Anterior cingulate cortex (tissue), 58 donors: ENCODE measurements around the gene RNF141.

Experiments
- DNase-seq, 58 donors: peaks; one replicate each; lab custom pipeline; 2025; lab: John Stamatoyannopoulos, UW

The RNF141 gene

GRCh38 chr11:10561947-10562346, 21.0 kb upstream of the RNF141 start:
- DNase-seq = no peak

DNA sequence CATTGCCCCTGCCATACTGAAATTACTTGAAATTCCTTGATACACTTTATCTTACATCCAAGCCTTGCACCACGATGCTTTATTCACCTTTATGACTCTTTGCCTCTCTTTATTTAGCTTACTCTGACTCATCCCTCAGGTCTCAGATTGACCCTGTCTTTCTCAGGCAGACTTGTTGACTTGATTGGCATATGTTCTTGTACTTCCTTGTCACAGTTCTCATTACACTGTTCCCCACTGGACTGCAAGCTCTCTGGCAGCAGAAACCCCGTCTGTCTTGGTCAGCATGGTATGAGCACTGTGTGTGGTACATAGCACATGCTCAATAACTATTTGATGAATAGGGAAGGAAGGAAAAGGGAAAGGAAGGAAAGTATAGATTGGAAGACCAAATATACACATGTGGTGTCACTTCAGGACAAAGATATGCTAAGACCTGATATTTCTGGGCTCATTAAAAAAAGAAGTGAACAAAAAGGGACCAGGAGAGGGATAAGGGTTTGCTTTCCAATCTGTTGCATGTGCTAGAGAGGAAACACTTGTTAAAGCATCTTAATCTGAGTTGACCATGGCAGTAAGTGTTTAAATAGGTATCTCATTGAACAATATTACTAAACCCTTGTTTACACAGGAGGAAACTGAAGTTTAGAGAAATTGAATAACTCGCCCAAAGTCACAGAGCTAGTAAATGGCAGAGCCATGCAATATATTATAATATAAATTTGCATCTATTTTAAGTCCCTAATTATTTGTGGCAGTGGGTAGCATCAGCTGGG, 20.2 kb upstream of the RNF141 start:
- no peak for DNase-seq

- DNase-seq = no peak
Observed at GRCh38 chr11:10558288-10558687, 17.3 kb upstream of the RNF141 start.

GRCh38 chr11:10556590-10556989, 15.6 kb upstream of the RNF141 start:
- no peak for DNase-seq

GRCh38 chr11:10551845-10552352, 10.9 kb upstream of the RNF141 start:
- DNase-seq = no peak

DNA sequence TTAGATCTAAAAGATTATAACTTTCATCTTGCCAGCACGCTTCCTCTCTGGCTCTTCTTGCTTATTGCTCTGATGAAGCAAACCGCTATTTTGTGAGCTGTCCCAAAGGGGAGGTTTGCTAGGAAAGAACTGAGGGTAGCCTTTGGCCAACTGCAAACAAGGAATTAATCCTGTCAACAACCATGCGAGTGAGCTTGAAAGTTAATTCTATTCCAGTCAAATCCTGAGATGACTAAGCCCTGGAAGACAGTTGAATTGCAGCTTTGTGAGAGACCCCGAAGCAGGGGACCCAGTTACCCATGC, 10.3 kb upstream of the RNF141 start:
- no peak for DNase-seq

DNA sequence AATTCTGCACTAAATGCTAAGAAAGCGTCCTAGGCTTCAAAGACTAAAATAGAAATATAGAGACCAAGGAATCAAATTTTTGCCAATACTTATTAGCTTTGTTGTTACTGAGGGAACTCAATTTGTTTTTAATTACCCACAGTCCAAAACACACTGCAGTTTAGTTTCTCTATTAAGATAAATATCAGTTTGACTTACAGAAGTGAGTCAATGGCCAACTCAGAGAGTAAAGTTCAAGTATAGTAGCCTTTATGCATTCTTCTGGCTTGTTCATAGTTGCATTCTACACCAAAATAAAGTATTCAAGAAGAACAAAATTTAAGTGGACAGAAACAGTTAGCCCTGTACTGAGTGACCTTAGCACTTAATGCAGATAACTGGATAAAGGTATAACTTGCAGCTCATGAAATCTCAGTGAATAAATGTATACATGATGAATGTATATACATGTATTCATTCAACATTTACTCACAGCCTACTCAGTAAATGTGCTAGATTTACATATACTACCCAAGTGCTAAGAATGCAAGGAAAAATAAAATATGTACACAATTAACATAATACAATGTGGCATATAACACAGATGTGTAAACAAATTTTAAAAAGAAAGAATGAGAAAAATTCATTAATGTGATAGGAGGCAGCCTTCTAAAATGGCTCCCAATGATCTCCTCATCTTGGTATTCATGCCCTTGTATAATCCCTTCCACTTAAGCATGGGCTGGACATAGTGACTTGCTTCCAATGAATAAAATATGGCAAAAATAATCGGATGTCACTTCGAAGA, 9.7 kb upstream of the RNF141 start:
- no peak for DNase-seq

DNA sequence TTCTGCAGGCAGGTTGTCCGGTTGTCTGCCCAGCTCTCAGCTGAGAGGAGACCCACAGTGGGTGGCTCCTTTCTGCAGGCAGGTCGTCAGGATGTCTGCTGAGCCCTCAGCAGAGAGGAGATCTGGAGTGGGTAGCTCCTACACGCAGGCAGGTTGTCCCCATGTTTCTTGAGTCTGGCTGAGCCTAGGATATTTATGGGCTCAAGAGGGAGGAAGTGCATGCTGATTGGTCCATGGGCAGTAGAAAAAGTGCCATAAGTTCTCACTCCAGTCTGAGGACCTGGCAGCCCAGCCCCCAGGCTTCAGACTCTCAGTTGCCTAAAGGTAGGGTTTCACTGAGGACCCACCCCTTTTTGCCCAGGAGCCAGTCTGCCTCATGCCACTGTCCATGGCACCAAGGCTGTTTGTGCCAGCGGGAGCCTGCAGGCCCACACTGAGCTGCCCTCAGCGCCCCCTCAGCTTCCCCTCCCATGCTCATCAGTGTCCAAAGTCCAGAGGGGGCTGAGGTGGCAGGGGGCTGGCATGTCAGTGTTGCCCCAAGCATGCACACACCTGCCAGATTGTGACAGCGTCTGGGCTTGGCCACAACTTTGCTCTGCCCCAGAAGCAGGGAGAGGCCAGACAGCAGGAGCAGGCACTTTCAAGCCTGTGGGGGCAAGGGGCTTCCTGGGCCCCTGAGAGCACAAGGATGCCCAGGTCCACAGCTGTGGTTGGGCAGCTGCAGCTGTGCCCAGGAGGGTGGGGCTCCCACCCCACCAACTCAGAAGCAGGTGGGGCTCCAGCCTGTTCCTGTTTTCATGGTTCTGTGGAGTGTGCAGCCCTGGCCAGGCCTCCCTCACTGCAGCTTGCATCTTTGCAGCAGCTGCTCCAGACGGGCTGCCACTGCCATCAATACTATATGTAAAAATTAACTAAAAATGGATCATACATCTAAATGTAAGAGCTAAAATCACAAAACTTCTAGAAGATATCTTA, 3.8 kb upstream of the RNF141 start:
- DNase-seq = no peak

- no peak for DNase-seq
Observed at GRCh38 chr11:10543782-10544181, 2.8 kb upstream of the RNF141 start.

DNA sequence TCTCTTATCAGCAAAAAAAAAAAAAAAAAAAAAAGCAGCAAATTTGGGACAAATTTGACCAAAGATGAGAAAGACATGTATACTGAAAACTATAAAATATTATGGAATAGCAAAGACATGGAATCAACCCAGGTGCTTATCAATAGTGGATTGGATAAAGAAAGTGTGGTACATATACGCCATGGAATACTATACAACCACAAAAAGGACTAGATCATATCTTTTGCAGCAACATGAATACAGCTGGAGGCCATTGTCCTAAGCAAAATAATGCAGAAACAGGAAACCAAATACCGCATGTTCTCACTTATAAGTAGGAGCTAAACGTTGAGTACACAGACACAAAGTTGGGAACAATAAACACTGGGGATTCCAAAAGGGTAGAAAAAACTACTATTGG, 1.8 kb upstream of the RNF141 start:
- DNase-seq = no peak

DNA sequence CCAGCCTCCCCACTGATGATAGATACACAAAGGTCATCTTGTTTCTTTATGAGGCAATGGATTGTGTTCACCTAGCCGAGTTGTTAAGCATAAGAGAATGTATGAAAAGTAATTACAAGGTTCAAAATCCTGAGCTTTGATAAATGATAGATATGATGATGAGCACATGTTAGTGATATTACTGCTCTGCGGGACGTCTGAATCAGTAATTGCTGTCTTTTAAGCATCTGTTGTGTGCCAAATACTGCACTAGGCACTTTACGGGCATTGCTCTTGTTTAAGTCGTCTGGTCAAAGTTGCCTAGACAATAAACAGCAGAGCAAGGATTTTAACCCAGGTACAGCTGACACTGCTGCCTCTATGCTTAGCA, 559 bp upstream of the RNF141 start:
- DNase-seq = no peak

- peak in 16 of 58 donors; percentile 20 to 78 (median 60) for DNase-seq
Observed at GRCh38 chr11:10540546-10540914, 457 bp downstream of the RNF141 start.

DNA sequence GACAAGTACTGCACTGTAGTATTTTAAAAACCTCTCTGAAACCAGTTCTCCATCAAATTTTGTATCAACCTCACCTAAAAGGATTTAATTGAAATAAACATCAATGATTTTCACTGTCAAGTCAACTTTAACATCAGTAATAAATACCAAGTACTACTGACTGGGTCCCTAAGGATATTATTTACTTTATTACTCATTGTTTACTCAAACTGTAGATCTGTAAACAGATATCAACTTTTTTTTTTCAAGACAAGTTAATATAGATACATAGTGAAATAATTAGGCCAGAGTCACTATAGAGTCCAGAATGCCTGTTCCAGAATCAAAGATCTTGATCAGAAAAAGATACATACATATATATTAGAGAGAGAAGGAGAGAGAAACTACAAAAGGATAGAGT, 1.6 kb downstream of the RNF141 start:
- no peak for DNase-seq

DNA sequence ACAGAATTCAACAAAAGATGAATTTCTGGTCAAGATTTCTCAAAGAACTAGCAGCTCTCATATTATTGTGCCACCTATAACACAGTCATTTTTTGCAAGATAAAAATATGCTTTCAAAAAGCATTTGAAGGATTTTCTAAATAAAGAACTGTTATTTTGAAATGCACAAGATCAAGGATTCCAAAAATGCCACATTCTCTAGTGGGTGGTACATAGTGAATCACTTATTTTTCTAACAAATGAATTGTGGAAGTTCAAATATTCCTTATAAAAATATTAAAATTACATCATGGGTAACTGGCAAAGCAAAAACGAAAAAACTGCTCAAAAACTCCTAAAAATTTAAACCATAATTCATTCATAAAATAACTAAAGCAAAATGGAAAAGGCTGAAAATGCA, 2.1 kb downstream of the RNF141 start:
- DNase-seq = no peak

DNA sequence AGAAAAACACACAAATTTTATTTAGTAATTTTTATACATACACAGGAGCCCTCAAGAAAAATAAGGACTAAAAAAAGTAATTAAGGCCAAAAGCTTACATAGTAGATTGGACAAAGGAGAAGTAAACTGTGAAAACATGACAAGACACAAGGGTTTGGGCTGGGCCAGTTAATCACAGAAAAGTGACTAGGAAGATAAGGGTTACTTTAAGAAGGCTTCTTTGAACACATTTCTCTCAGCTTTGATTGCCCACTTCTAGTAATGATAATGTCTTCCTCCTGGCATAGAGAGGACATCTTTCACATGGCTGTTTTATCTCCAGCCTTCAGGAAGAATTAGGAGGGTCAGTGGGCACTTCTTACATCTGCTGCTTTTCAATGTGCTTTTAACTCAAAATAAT, 3.4 kb downstream of the RNF141 start:
- no peak for DNase-seq

- DNase-seq = no peak
Observed at GRCh38 chr11:10534316-10534715, 6.7 kb downstream of the RNF141 start.

- no peak for DNase-seq
Observed at GRCh38 chr11:10533323-10533722, 7.7 kb downstream of the RNF141 start.

DNA sequence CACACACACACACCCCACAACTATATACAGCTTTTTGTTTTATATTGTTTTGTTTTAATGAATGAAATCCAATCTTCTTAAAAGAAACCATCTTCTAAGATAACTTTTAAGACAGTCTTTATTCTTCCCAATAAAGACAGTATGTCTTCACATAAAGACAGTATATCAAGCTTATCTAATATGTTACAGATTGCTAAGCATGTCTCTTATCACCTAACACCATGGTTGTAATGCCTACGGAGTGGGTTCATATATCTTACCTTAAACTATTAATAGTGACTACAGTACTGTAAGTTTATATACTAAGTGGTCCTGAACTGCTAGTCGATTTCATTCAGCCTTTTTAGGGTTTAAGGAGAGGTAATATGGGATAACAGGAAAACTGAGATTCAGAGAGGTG, 8.5 kb downstream of the RNF141 start:
- no peak for DNase-seq

DNA sequence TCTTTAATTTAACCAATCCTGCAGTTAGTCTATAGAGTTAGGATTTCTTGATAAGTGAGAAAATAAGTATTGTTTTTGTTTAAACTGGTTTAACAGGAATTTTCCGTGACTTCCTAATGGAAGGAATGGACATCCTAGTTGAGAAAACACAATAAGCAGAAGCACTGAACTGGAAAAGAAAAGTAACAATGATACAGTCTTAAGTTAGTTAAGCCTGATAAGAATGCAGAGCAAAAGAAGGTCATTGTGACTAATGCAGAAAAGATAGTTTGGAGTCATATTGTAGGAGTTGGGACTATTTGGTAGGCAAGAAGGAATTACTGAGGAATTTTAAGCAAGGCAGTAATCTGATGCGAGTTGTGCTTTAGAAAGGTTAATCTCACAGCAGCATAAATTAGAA, 11.7 kb downstream of the RNF141 start:
- DNase-seq = no peak

GRCh38 chr11:10528121-10528520, 12.9 kb downstream of the RNF141 start:
- no peak for DNase-seq
